GM18526 (cell line): ENCODE data around the gene STX19.

Experiments
- POLR2A ChIP-seq: IDR thresholded peaks from 3 replicates; pipeline ENCODE4 v1.6.1; 2011; ENCODE audit not compliant: insufficient read length; ENCODE audit errors: extremely low read depth

Gene STX19

GRCh38 chr3:94001191-94001590, 27.2 kb downstream of the STX19 start:
- TF ChIP-seq POLR2A: no peak

DNA sequence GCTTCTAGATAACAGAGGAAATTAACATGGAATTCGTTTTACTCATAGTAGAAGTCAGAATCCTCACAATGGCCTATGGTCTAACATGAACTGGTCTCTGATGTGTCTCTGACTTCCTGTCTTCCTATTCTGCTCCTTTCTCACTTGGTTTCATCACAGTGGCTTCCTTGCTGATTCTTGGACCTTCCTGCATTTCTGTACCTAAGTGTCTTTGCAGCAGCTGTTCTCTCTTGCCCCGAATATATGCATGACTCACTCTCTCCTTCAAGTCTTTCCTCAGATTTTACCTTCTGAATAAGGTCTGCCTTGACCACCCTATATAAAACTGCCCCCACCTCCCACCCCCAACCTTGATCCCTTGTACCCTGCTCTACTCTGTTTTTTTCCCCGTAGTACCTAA, 34.3 kb downstream of the STX19 start:
- TF ChIP-seq POLR2A: no peak

DNA sequence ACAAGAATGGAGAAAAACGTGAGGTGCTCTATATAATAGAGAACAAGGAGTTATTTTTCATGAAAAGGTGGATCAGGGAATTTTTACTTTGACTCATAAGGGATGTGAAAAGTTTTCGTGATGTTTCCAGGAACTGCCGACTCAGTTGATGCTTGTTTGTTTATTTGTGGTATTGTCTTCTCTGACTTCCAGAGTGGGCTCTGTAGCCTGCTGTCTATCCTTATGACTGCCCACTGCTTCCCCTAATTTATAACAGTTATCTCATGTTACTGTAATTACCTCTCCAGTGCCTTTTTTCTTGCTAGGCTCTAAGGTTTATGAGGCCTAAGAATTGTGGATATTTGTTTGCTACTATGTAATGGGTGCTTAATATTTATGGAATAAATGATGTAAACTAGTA, 36.2 kb downstream of the STX19 start:
- no peak for TF ChIP-seq POLR2A

- no peak for TF ChIP-seq POLR2A
Observed at GRCh38 chr3:93991631-93992030, 36.8 kb downstream of the STX19 start.

DNA sequence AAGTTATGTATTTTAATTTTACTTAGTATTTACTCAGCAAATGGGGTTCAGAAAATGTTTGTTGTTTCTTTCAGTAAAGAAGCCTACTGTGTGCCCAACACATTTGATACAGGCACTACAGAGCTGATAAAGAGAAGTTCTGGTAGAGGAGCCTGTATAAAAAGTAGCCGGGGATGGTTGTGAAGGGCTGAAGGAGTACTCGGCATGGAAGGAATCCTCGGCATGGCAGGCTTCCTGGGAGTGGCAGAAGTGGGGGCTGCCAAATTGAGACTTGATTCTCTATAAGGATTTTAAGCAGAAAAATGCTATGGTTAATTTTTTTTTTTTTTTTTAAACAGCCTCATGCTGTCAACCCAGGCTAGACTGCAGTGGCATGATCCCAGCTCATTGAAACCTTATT, 39.2 kb downstream of the STX19 start:
- no peak for TF ChIP-seq POLR2A

DNA sequence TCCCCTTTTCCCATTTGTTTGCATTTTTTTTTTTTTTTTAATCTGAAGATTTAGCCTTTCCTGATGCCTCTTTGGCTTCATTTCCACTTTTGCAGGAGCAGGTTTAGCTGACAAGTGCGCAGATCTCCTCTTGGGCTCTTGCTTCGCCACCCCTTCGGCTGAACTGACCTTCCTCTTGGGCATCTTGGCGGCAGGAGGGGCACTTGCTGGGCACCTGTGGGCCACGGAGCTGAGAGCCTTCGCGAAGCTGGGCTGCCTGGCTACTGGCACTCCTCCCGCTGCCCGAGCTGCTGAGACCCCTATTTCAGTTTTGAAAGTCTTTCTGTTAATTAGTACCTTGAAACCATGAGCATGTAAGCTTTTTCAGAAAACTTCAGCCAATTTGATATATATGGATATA, 39.6 kb downstream of the STX19 start:
- TF ChIP-seq POLR2A: no peak

DNA sequence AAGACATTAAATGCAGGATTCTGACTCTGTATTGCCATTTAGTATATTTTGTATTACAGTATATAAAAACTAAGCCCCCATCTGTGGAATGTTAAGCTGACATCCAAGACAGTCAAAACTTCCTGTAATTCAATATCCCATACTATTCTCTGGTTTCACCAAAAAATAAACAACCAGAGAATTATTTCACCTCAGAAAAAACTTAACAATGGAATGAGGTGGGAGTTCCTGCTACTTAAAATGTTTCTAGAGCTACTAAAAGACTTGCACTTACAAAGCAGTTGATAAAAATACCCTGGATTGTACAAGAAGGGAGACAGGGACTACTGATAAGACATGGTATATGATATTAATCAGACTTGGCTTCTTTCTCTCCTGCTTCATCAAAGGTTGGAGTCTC, 40.1 kb downstream of the STX19 start:
- no peak for TF ChIP-seq POLR2A

GRCh38 chr3:93984618-93985017, 43.8 kb downstream of the STX19 start:
- TF ChIP-seq POLR2A: no peak

DNA sequence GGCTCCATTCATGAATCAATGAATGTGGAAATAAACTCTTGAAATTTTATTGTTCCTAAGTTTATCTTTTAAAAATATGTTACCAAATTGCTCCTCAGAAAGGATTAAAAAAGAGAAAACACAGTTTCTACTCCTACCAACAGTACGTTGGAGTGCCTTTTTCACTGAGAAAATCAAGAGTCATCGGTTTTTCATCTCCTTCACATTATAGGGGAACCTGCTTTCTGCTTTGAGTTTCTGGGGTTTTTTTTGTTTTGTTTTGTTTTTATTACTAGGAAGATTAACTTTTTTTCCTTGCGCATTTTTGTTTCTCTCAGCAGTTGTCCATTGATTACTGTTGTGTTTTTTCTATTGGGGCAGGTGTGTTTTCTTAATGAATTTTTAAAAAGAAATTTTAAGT, 45.0 kb downstream of the STX19 start:
- no peak for TF ChIP-seq POLR2A

DNA sequence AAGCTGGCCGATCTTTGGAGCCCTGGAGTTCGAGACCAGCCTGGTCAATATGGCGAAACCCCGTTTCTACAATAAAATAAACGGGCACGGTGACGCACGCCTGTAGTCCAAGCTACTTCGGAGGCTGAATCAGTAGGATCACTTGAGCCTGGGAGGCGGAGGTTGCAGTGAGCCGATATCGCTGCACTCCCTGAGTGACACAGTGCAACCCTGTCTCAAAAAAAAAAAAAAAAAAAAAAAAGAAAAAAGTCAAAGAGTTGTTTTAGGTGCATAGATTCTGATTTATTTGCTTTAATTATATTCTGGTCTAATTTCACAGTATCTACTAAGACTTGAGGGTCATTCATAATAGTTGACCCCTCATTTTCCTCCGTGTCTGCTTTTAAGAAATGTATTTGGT, 46.7 kb downstream of the STX19 start:
- TF ChIP-seq POLR2A: no peak

GRCh38 chr3:93979850-93980676, 48.3 kb downstream of the STX19 start, which contains the start of gene ARL13B:
Gene ARL13B, plus strand, starts transcription at chr3:93980155. Its CDS starts 269 bp downstream, at chr3:93980424.
- peak; percentile 73 for TF ChIP-seq POLR2A

GRCh38 chr3:93973131-93974126, 55.0 kb downstream of the STX19 start, which contains the start of gene PROS1:
Gene PROS1, minus strand, starts transcription at chr3:93973896. Its CDS starts 147 bp downstream, at chr3:93973749.
- TF ChIP-seq POLR2A: no peak

DNA sequence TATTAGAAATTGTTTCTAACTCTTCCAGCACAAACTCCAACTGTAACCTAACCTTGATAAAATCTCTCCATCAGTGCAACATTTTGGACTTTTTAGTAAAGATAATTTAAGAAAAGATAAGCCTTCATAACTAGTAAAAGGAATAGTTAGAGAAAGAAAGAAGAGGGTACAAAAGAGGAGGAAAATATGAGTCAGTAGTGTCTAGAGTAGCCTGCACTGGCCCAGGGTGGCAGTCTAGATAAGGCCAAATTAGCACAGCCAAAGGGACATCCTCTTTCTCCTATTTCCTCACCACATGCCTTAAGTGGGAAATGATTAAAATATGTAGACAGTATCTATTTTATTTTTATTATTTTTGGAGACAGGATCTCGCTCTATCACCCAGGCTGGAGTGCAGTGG, 58.4 kb downstream of the STX19 start:
- no peak for TF ChIP-seq POLR2A

DNA sequence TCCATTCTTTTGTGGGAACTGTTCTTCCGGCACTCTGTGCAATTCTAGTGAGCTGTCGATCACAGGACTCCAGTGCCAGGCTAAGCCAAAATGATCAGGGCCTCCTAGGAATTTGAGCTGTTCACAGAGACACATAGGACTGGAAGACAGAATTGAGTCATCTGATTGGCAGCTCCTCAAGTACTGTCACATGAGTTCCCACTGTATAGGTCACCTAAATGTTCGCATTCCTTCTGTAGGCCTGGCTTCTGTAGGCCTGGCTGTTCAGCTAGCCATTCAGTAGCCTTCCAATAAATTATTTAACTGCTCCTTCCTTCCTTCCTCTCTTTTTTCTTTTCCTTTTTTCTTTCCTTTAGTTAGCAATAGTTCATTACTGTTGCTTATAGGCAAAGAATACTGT, 59.0 kb downstream of the STX19 start:
- TF ChIP-seq POLR2A: no peak
